Endothelial cell of umbilical vein (primary cell): ENCODE data around the gene KCMF1. TPM values are rescaled to one million over a fixed set of nuclear protein-coding genes. Genes with fewer than 3 reads are reported as not detected.

ENCODE experiments used
- BruUV-seq: library from RNA; stranded (reverse); fragments of 400-500 nt; replicated peaks from 2 replicates; lab custom pipeline; 2021; lab: Mats Ljungman, UMichigan
- CTCF ChIA-PET: fragments of 300-600, 350-600 bp; sonication (Branson Sonifier 250); formaldehyde crosslinking; loops from one replicate; lab custom pipeline; 2021; ENCODE audit warnings: antibody characterized with exemption, inconsistent platforms; lab: Charles Lee
- POLR2A ChIA-PET: fragments of 300-600, 350-600 bp; sonication (Branson Sonifier 250); formaldehyde crosslinking; loops from one replicate; lab custom pipeline; 2021; ENCODE audit warnings: antibody characterized with exemption, inconsistent platforms; lab: Charles Lee
- DNase-seq: peaks from one replicate; pipeline ENCODE4 v3.0.0-alpha.2; 2011; ENCODE audit warnings: low read depth, low spot score
- FAIRE-seq: peaks from 2 replicates; lab custom pipeline; 2011; peaks lifted over from hg19 to GRCh38; lab: Jason Lieb, UNC
- H2AFZ ChIP-seq: 2 replicates; pipeline ENCODE4 v1.6.0; 2012; ENCODE audit warnings: low read depth, low read length, control low read depth, inconsistent platforms
- H3K27ac ChIP-seq: 2 replicates; pipeline ENCODE4 v1.5.1; 2011; ENCODE audit warnings: low read depth, mild to moderate bottlenecking, control low read depth, low read length, moderate library complexity; ENCODE audit not compliant: insufficient read depth
- H3K27me3 ChIP-seq, 2 experiments: 2 replicates each; pipeline versions ENCODE4 v1.6.0 to v1.6.1; 2011; ENCODE audit warnings: low read length in 2 of 2, mixed read lengths in 1 of 2; ENCODE audit not compliant: control insufficient read depth in 2 of 2, insufficient read depth in 2 of 2
- H3K36me3 ChIP-seq, 2 experiments: 2 replicates in 1 of 2; 3 replicates in 1 of 2; pipeline ENCODE4 v1.5.1; 2011; ENCODE audit warnings: low read length in 2 of 2, mild to moderate bottlenecking in 1 of 2, moderate library complexity in 1 of 2; ENCODE audit not compliant: control insufficient read depth in 2 of 2, insufficient read depth in 2 of 2; ENCODE audit errors: extremely low read depth in 1 of 2
- H3K4me1 ChIP-seq: 3 replicates; pipeline ENCODE4 v1.5.1; 2011; ENCODE audit warnings: mild to moderate bottlenecking, low read length; ENCODE audit not compliant: control insufficient read depth, insufficient read depth; ENCODE audit errors: extremely low read depth
- H3K4me2 ChIP-seq: 2 replicates; pipeline ENCODE4 v1.6.1; 2011; ENCODE audit warnings: low read length, control low read depth, mixed read lengths; ENCODE audit not compliant: insufficient read depth
- H3K4me3 ChIP-seq, 3 experiments: fragments of 200-600 bp in 1 of 3; sonication (generic), shearing (Covaris generic) in 1 of 3; replicated peaks in 1 of 3; 2 replicates each; pipeline ENCODE4 v1.5.1; 2011 to 2016; ENCODE audit warnings: control low read depth in 3 of 3, low read length in 3 of 3, mild to moderate bottlenecking in 2 of 3, inconsistent platforms in 1 of 3, low read depth in 1 of 3, moderate library complexity in 1 of 3; ENCODE audit not compliant: insufficient read depth in 1 of 3
- H3K79me2 ChIP-seq: 2 replicates; pipeline ENCODE4 v1.6.0; 2012; ENCODE audit warnings: low read length, inconsistent platforms; ENCODE audit not compliant: control insufficient read depth, insufficient read depth
- H3K9ac ChIP-seq: replicated peaks from 2 replicates; pipeline ENCODE3; 2011; ENCODE audit warnings: low read length, control low read depth; ENCODE audit not compliant: insufficient read depth; ENCODE audit errors: extremely low read depth
- H3K9me1 ChIP-seq: replicated peaks from 3 replicates; pipeline ENCODE4 v1.6.0; 2011; ENCODE audit warnings: mild to moderate bottlenecking, low read length; ENCODE audit not compliant: control insufficient read depth, insufficient read depth; ENCODE audit errors: extremely low read depth
- H3K9me3 ChIP-seq: replicated peaks from 2 replicates; pipeline ENCODE4 v1.5.1; 2012; ENCODE audit warnings: low read length, inconsistent platforms; ENCODE audit not compliant: control insufficient read depth, insufficient read depth
- H4K20me1 ChIP-seq: replicated peaks from 2 replicates; pipeline ENCODE3; 2011; ENCODE audit warnings: mild to moderate bottlenecking, low read length; ENCODE audit not compliant: control insufficient read depth, insufficient read depth; ENCODE audit errors: extremely low read depth
- CTCF ChIP-seq, 2 donors: IDR thresholded peaks; 1 replicate in 1 of 2; 2 replicates in 1 of 2; pipeline ENCODE4 v1.5.1; 2011; ENCODE audit warnings: low read length in 2 of 2, mild to moderate bottlenecking in 2 of 2, moderate library complexity in 2 of 2, control low read depth in 1 of 2, inconsistent platforms in 1 of 2, low read depth in 1 of 2; ENCODE audit not compliant: insufficient read depth in 1 of 2; ENCODE audit errors: extremely low read depth in 1 of 2
- EZH2 ChIP-seq: IDR thresholded peaks from 2 replicates; pipeline ENCODE4 v1.6.1; 2012; ENCODE audit warnings: borderline replicate concordance, low read depth, mild to moderate bottlenecking, moderate library complexity, low read length, inconsistent platforms; ENCODE audit not compliant: severe bottlenecking
- FOS ChIP-seq: IDR thresholded peaks from 2 replicates; pipeline ENCODE4 v1.6.1; 2011; ENCODE audit warnings: mild to moderate bottlenecking, low read length, moderate library complexity, borderline replicate concordance; ENCODE audit not compliant: insufficient read depth
- GATA2 ChIP-seq: IDR thresholded peaks from 2 replicates; pipeline ENCODE4 v1.7.0; 2011; ENCODE audit warnings: low read depth, mild to moderate bottlenecking, moderate library complexity, mixed read lengths, low read length; ENCODE audit not compliant: insufficient read length, insufficient read depth
- MAX ChIP-seq: IDR thresholded peaks from 2 replicates; pipeline ENCODE4 v1.6.1; 2011; ENCODE audit not compliant: insufficient read depth, insufficient read length
- MYC ChIP-seq: IDR thresholded peaks from one replicate; pipeline ENCODE4 v1.6.1; 2011; ENCODE audit warnings: mild to moderate bottlenecking, low read depth, low read length
- POLR2AphosphoS5 ChIP-seq: IDR thresholded peaks from 2 replicates; pipeline ENCODE4 v1.6.1; 2012; ENCODE audit warnings: low read depth, mild to moderate bottlenecking, control low read depth, low read length, moderate library complexity; ENCODE audit not compliant: insufficient read depth
- dilution Hi-C: fragments of 300-500 bp; cut with MboI; formaldehyde crosslinking; loops from one replicate; pipeline ENCODE4 v1.15.0; 2019; ENCODE audit warnings: low sequenced_read_pairs; ENCODE audit not compliant: extremely low pct_ligation_motif_present
- intact Hi-C: fragments of 100-400 bp; cut with micrococcal nuclease; formaldehyde crosslinking; loops from one replicate; pipeline ENCODE4 v1.10.0; 2022
- polyA plus RNA-seq, 4 experiments: library from polyadenylated mRNA; depleted of rRNA in 3 of 4; stranded (reverse) in 3 of 4; unstranded in 1 of 4; fragments of >200 nt; gene quantifications; 2 replicates each; pipeline versions ENCODE4 v1.2.1 to v1.2.3, GENCODE V29; 2011 to 2012; ENCODE audit warnings: missing spikeins in 1 of 4
- total RNA-seq: library from RNA; stranded (reverse); gene quantifications from 2 replicates; pipeline ENCODE4 v1.2.3, GENCODE V29; 2021

Gene KCMF1
- total and polyA plus RNA-seq, 2 donors (not counting 3 experiments of a cell fraction or from before 2014, with no cell fraction given), result 49.3 to 78.4 TPM

GRCh38 chr2:84972932-84973331 is 2.0 kb downstream of the KCMF1 start:
- POLR2A ChIA-PET, result no interaction called here
- Histone ChIP-seq H3K9me3 (no peaks in the 10 kb centered on the region), H3K9me1 (no peaks in the 10 kb centered on the region), H3K27me3 (no peaks in the 10 kb centered on the region), H3K36me3 (no peaks in the 10 kb centered on the region), H3K9ac (peak overlapping the region; percentile 96), H3K27ac (no peak overlapping the region), H3K4me2 (peak overlapping the region; percentile 97), H3K4me3 (peak overlapping the region; percentile 12 to 98 (median 97)), H2AFZ (no peak overlapping the region), H3K4me1 (peaks cover 18% of the 10 kb centered on the region), H4K20me1 (peaks cover 4% of the 10 kb centered on the region), H3K79me2 (peaks cover 93% of the 10 kb centered on the region)
- BruUV-seq, result TSS peak; percentile 25
- intact Hi-C loops (loop anchor here (2.0 to 5.0 kb wide), 2 partner anchors 44 to 66 kb away; partner anchors contain the start of gene TMSB10), dilution Hi-C loops (no loop called here)
- DNase-seq (peak; percentile 40), FAIRE-seq (no peak)
- TF ChIP-seq CTCF (IDR thresholded peaks at IDR 0.05; ENCODE audit: extremely low read depth in 1 of 2, insufficient read depth in 1 of 2, low read depth in 1 of 2, low read length in 2 of 2) (no peak), FOS (no peak), MYC (no peak), GATA2 (no peak), EZH2 (no peak), MAX (no peak), POLR2AphosphoS5 (no peak)
- CTCF ChIA-PET, result interaction anchor here (0.9 to 1.1 kb wide), 2 partner anchors 42 to 47 kb away, joined by 3 read pairs; no protein-coding TSS in a partner anchor
